GM23338 (cell line): ENCODE data around the gene ZNF318. TPM values are rescaled to one million over a fixed set of nuclear protein-coding genes. Genes with fewer than 3 reads are reported as not detected.

Source experiments
- ATAC-seq: fragments of 200-7000 bp; cut with Tn5 transposase; 3 replicates; pipeline ENCODE4 v1.9.1; 2020
- DNase-seq: peaks from one replicate; pipeline ENCODE4 v3.0.0-alpha.2; 2015; ENCODE audit warnings: low spot score
- H2AFZ ChIP-seq: fragments of 200-600 bp; sonication (generic); 2 replicates; pipeline ENCODE4 v1.8.0; 2016; ENCODE audit warnings: antibody characterized with exemption, mild to moderate bottlenecking, moderate library complexity
- H3F3A ChIP-seq: fragments of 200-600 bp; sonication (generic); replicated peaks from 2 replicates; pipeline ENCODE4 v1.8.0; 2017; ENCODE audit warnings: antibody characterized with exemption, mixed run types, low read depth
- H3K27ac ChIP-seq: fragments of 200-600 bp; sonication (generic); 2 replicates; pipeline ENCODE4 v1.6.1; 2016; ENCODE audit warnings: low read depth
- H3K27me3 ChIP-seq: fragments of 200-600 bp; sonication (generic); 2 replicates; pipeline ENCODE4 v1.8.0; 2016; ENCODE audit warnings: mild to moderate bottlenecking, mixed run types, moderate library complexity; ENCODE audit not compliant: insufficient read depth
- H3K36me3 ChIP-seq: fragments of 200-600 bp; sonication (generic); 2 replicates; pipeline ENCODE4 v1.8.0; 2016; ENCODE audit warnings: mild to moderate bottlenecking; ENCODE audit not compliant: insufficient read depth
- H3K4me1 ChIP-seq: fragments of 200-600 bp; sonication (generic); 2 replicates; pipeline ENCODE4 v1.8.0; 2016; ENCODE audit warnings: mild to moderate bottlenecking, moderate library complexity; ENCODE audit not compliant: insufficient read depth
- H3K4me2 ChIP-seq: fragments of 200-600 bp; sonication (generic); 2 replicates; pipeline ENCODE4 v1.7.1; 2017; ENCODE audit warnings: mixed run types
- H3K4me3 ChIP-seq: fragments of 200-600 bp; sonication (generic); 2 replicates; pipeline ENCODE4 v1.6.1; 2016; ENCODE audit warnings: mixed run types
- H3K79me2 ChIP-seq: fragments of 200-600 bp; sonication (generic); replicated peaks from 2 replicates; pipeline ENCODE4 v1.8.0; 2017; ENCODE audit warnings: mild to moderate bottlenecking; ENCODE audit not compliant: insufficient read depth
- H3K9me2 ChIP-seq: fragments of 200-600 bp; sonication (generic); 2 replicates; pipeline ENCODE4 v1.8.0; 2017; ENCODE audit not compliant: insufficient read depth
- H4K20me1 ChIP-seq: fragments of 200-600 bp; sonication (generic); replicated peaks from 2 replicates; pipeline ENCODE4 v1.8.0; 2017; ENCODE audit warnings: mild to moderate bottlenecking; ENCODE audit not compliant: insufficient read depth
- H3K27ac Mint-ChIP-seq: 2 replicates; pipeline ENCODE4 v1.8.0; 2020; ENCODE audit warnings: inconsistent platforms, mild to moderate bottlenecking, moderate library complexity, mixed read lengths
- H3K27me3 Mint-ChIP-seq: 3 replicates; pipeline ENCODE4 v1.8.0; 2022; ENCODE audit warnings: low read depth, mild to moderate bottlenecking, moderate library complexity, mixed read lengths, inconsistent platforms; ENCODE audit not compliant: insufficient read depth, poor library complexity
- H3K36me3 Mint-ChIP-seq: 3 replicates; pipeline ENCODE4 v1.8.0; 2021; ENCODE audit warnings: low read depth, mild to moderate bottlenecking, inconsistent platforms, moderate library complexity, mixed read lengths
- H3K4me1 Mint-ChIP-seq: 3 replicates; pipeline ENCODE4 v1.8.0; 2020; ENCODE audit warnings: mild to moderate bottlenecking, inconsistent platforms, mixed read lengths
- H3K4me3 Mint-ChIP-seq: 3 replicates; pipeline ENCODE4 v1.8.0; 2021; ENCODE audit warnings: moderate library complexity, mild to moderate bottlenecking, inconsistent platforms, mixed read lengths
- H3K9me3 Mint-ChIP-seq: 3 replicates; pipeline ENCODE4 v1.8.0; 2020; ENCODE audit warnings: moderate library complexity, mild to moderate bottlenecking, inconsistent platforms, mixed read lengths
- CREB1 ChIP-seq: fragments of 250-450 bp; sonication (Bioruptor Pico); IDR thresholded peaks from 2 replicates; pipeline ENCODE4 v1.5.0; 2020; ENCODE audit warnings: low read depth, mild to moderate bottlenecking, moderate library complexity
- CTCF ChIP-seq, 2 experiments: fragments of 200-600 bp in 1 of 2; sonication (generic) in 1 of 2; conservative IDR thresholded peaks; 2 replicates each; pipeline versions ENCODE4 v1.5.1 to v1.6.1; 2016 to 2017; ENCODE audit warnings: antibody characterized with exemption in 2 of 2, low read depth in 2 of 2, mild to moderate bottlenecking in 2 of 2, moderate library complexity in 1 of 2
- EZH2 ChIP-seq: fragments of 200-600 bp; sonication (generic); IDR thresholded peaks from one replicate; pipeline ENCODE4 v1.8.0; 2017; ENCODE audit warnings: antibody characterized with exemption, mild to moderate bottlenecking, low read depth; ENCODE audit not compliant: unreplicated experiment
- EZH2phosphoT487 ChIP-seq: fragments of 200-600 bp; sonication (generic); IDR thresholded peaks from one replicate; pipeline ENCODE4 v1.8.1; 2018; ENCODE audit warnings: antibody characterized with exemption; ENCODE audit not compliant: unreplicated experiment
- JUNB ChIP-seq: IDR thresholded peaks from one replicate; pipeline ENCODE4 v1.6.1; 2016; ENCODE audit warnings: antibody characterized with exemption; ENCODE audit not compliant: unreplicated experiment
- NANOG ChIP-seq: IDR thresholded peaks from 2 replicates; pipeline ENCODE4 v1.6.1; 2016; ENCODE audit warnings: antibody characterized with exemption, borderline replicate concordance
- POLR2AphosphoS5 ChIP-seq: IDR thresholded peaks from 2 replicates; pipeline ENCODE4 v1.6.1; 2016; ENCODE audit warnings: antibody characterized with exemption, low read depth
- REST ChIP-seq: IDR thresholded peaks from one replicate; pipeline ENCODE4 v1.6.1; 2018; ENCODE audit warnings: antibody characterized with exemption; ENCODE audit not compliant: unreplicated experiment
- STAT1 ChIP-seq: IDR thresholded peaks from one replicate; pipeline ENCODE4 v1.6.1; 2016; ENCODE audit warnings: antibody characterized with exemption; ENCODE audit not compliant: unreplicated experiment
- ZNF114 ChIP-seq: fragments of 250-450 bp; sonication (Bioruptor Pico); IDR thresholded peaks from 2 replicates; pipeline ENCODE4 v1.5.0; 2020; ENCODE audit warnings: mild to moderate bottlenecking, moderate library complexity
- ZNF331 ChIP-seq: fragments of 250-450 bp; sonication (Bioruptor Pico); IDR thresholded peaks from 2 replicates; pipeline ENCODE4 v1.5.0; 2020; ENCODE audit warnings: low read depth, mild to moderate bottlenecking, moderate library complexity
- polyA plus RNA-seq: library from polyadenylated mRNA; unstranded; fragments of >200 nt; fragmentation: Nextera tagmentation; extraction: Ambion mirVana; gene quantifications from 2 replicates; pipeline ENCODE4 v1.2.1, GENCODE V29; 2016
- total RNA-seq: library from RNA; depleted of rRNA; stranded (reverse); fragments of >200 nt; shearing (Covaris generic); gene quantifications from 2 replicates; pipeline ENCODE4 v1.2.3, GENCODE V29; 2014
- TF ChIP-seq, protein P1 (sequence below): IDR thresholded peaks from 2 replicates; pipeline ENCODE4 v1.6.1; 2016; ENCODE audit warnings: antibody characterized with exemption
- TF ChIP-seq, protein P2 (sequence below): fragments of 250-450 bp; sonication (Bioruptor Pico); IDR thresholded peaks from 2 replicates; pipeline ENCODE4 v1.5.0; 2020; ENCODE audit warnings: mild to moderate bottlenecking, moderate library complexity

Gene ZNF318
- total and polyA plus RNA-seq, 2 experiments from 2014 or later: 8.7 to 19.5 TPM

DNA sequence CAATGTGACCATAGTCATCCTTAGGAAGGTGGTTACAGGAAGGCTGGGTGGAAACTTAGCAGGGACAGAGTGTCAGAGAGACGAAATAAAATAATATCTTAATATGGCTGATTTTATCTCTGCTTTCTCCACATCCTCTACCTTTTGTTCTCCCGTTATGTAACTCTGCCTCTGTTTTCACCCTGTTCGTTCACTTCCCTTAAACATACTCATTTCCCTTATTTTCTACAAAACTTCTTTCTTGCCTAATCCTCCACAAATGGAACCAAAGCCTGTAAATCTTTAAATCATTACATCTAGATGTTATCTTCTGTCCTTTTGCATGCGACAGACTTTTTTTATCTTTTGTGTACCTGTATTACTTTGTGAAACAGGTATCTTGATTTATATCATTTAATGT lies 37.6 kb downstream of the ZNF318 start:
- H4K20me1 ChIP-seq: no peaks in the 10 kb centered on the region; the same call in 1 of the 2 replicates
- H3K9me2 ChIP-seq: no peaks in the 10 kb centered on the region
- no peaks in the 10 kb centered on the region for H3F3A ChIP-seq
- H2AFZ ChIP-seq: no peak overlapping the region
- H3K4me1 ChIP-seq: no peaks in the 10 kb centered on the region
- no peak overlapping the region for H3K4me2 ChIP-seq
- H3K27me3 ChIP-seq: no peaks in the 10 kb centered on the region
- no peaks in the 10 kb centered on the region for H3K9me3 Mint-ChIP-seq
- TF ChIP-seq REST (no peak), CTCF (conservative IDR thresholded peaks at IDR 0.05; ENCODE audit: low read depth in 2 of 2) (no peak), NANOG (no peak), EZH2phosphoT487 (no peak), STAT1 (no peak), ZNF114 (CRISPR knock-in tag) (no peak), POLR2AphosphoS5 (no peak), EZH2 (no peak), ZNF331 (CRISPR knock-in tag) (no peak), JUNB (no peak), CREB1 (CRISPR knock-in tag) (no peak)
- TF ChIP-seq, protein P1, sequence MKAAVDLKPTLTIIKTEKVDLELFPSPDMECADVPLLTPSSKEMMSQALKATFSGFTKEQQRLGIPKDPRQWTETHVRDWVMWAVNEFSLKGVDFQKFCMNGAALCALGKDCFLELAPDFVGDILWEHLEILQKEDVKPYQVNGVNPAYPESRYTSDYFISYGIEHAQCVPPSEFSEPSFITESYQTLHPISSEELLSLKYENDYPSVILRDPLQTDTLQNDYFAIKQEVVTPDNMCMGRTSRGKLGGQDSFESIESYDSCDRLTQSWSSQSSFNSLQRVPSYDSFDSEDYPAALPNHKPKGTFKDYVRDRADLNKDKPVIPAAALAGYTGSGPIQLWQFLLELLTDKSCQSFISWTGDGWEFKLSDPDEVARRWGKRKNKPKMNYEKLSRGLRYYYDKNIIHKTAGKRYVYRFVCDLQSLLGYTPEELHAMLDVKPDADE: no peak
- TF ChIP-seq, protein P2, sequence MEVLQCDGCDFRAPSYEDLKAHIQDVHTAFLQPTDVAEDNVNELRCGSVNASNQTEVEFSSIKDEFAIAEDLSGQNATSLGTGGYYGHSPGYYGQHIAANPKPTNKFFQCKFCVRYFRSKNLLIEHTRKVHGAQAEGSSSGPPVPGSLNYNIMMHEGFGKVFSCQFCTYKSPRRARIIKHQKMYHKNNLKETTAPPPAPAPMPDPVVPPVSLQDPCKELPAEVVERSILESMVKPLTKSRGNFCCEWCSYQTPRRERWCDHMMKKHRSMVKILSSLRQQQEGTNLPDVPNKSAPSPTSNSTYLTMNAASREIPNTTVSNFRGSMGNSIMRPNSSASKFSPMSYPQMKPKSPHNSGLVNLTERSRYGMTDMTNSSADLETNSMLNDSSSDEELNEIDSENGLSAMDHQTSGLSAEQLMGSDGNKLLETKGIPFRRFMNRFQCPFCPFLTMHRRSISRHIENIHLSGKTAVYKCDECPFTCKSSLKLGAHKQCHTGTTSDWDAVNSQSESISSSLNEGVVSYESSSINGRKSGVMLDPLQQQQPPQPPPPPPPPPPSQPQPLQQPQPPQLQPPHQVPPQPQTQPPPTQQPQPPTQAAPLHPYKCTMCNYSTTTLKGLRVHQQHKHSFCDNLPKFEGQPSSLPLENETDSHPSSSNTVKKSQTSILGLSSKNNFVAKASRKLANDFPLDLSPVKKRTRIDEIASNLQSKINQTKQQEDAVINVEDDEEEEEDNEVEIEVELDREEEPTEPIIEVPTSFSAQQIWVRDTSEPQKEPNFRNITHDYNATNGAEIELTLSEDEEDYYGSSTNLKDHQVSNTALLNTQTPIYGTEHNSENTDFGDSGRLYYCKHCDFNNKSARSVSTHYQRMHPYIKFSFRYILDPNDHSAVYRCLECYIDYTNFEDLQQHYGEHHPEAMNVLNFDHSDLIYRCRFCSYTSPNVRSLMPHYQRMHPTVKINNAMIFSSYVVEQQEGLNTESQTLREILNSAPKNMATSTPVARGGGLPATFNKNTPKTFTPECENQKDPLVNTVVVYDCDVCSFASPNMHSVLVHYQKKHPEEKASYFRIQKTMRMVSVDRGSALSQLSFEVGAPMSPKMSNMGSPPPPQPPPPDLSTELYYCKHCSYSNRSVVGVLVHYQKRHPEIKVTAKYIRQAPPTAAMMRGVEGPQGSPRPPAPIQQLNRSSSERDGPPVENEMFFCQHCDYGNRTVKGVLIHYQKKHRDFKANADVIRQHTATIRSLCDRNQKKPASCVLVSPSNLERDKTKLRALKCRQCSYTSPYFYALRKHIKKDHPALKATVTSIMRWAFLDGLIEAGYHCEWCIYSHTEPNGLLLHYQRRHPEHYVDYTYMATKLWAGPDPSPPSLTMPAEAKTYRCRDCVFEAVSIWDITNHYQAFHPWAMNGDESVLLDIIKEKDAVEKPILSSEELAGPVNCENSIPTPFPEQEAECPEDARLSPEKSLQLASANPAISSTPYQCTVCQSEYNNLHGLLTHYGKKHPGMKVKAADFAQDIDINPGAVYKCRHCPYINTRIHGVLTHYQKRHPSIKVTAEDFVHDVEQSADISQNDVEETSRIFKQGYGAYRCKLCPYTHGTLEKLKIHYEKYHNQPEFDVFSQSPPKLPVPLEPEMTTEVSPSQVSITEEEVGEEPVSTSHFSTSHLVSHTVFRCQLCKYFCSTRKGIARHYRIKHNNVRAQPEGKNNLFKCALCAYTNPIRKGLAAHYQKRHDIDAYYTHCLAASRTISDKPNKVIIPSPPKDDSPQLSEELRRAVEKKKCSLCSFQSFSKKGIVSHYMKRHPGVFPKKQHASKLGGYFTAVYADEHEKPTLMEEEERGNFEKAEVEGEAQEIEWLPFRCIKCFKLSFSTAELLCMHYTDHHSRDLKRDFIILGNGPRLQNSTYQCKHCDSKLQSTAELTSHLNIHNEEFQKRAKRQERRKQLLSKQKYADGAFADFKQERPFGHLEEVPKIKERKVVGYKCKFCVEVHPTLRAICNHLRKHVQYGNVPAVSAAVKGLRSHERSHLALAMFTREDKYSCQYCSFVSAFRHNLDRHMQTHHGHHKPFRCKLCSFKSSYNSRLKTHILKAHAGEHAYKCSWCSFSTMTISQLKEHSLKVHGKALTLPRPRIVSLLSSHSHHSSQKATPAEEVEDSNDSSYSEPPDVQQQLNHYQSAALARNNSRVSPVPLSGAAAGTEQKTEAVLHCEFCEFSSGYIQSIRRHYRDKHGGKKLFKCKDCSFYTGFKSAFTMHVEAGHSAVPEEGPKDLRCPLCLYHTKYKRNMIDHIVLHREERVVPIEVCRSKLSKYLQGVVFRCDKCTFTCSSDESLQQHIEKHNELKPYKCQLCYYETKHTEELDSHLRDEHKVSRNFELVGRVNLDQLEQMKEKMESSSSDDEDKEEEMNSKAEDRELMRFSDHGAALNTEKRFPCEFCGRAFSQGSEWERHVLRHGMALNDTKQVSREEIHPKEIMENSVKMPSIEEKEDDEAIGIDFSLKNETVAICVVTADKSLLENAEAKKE: no peak
- DNase-seq (no peak), ATAC-seq (no peak)
- H3K4me3 Mint-ChIP-seq: no peak overlapping the region
- no peaks in the 10 kb centered on the region for H3K36me3 ChIP-seq
- no peak overlapping the region for H3K27ac ChIP-seq
- H3K36me3 Mint-ChIP-seq: no peaks in the 10 kb centered on the region
- H3K27ac Mint-ChIP-seq: no peak overlapping the region
- peaks cover 2% of the 10 kb centered on the region; the same call in 2 of the 3 replicates for H3K4me1 Mint-ChIP-seq
- no peak overlapping the region for H3K4me3 ChIP-seq
- no peaks in the 10 kb centered on the region for H3K79me2 ChIP-seq
- peaks cover 1% of the 10 kb centered on the region for H3K27me3 Mint-ChIP-seq
